SK-N-SH (cell line): Measurements from ENCODE around the gene RGS6. TPM values are rescaled to one million over a fixed set of nuclear protein-coding genes. Genes with fewer than 3 reads are reported as not detected.

ENCODE experiments used
- CTCF ChIA-PET: fragments of 300-600, 350-600 bp; formaldehyde crosslinking; extraction: SDS; loops from one replicate; lab custom pipeline; 2021; lab: Yijun Ruan, JAX
- POLR2A ChIA-PET: fragments of 350-600 bp; sonication (Branson Sonifier 250); formaldehyde crosslinking; extraction: SDS; loops from one replicate; lab custom pipeline; 2020; ENCODE audit warnings: antibody characterized with exemption, inconsistent platforms; lab: Yijun Ruan, JAX
- DNase-seq: peaks from one replicate; pipeline ENCODE4 v3.0.0; 2012
- H2AFZ ChIP-seq: fragments of 200-600 bp; sonication (generic); 2 replicates; pipeline ENCODE4 v1.8.1; 2016; ENCODE audit warnings: antibody characterized with exemption, mild to moderate bottlenecking, low read depth
- H3F3A ChIP-seq: fragments of 200-600 bp; sonication (generic); replicated peaks from 2 replicates; pipeline ENCODE3; 2016; ENCODE audit warnings: antibody characterized with exemption, mild to moderate bottlenecking; ENCODE audit not compliant: insufficient read depth
- H3K27ac ChIP-seq, 2 experiments: fragments of 200-500 bp in 1 of 2; fragments of 200-600 bp in 1 of 2; sonication (Bioruptor generic) in 1 of 2; sonication (generic), shearing (Covaris generic) in 1 of 2; 2 replicates each; pipeline versions ENCODE4 v1.5.1 to v1.6.1; 2014 to 2016; ENCODE audit warnings: low read depth in 2 of 2, inconsistent platforms in 1 of 2, low read length in 1 of 2, mild to moderate bottlenecking in 1 of 2, mixed read lengths in 1 of 2
- H3K27me3 ChIP-seq: fragments of 200-600 bp; sonication (generic), shearing (Covaris generic); 2 replicates; pipeline ENCODE4 v1.6.1; 2016; ENCODE audit warnings: mixed run types; ENCODE audit not compliant: insufficient read depth
- H3K36me3 ChIP-seq, 2 experiments: fragments of 200-500 bp in 1 of 2; fragments of 200-600 bp in 1 of 2; sonication (Bioruptor generic) in 1 of 2; sonication (generic) in 1 of 2; replicated peaks in 1 of 2; 2 replicates each; pipeline versions ENCODE3 to v1.5.1; 2014 to 2016; ENCODE audit warnings: low read length in 1 of 2, mild to moderate bottlenecking in 1 of 2; ENCODE audit not compliant: insufficient read depth in 2 of 2, control insufficient read depth in 1 of 2
- H3K4me1 ChIP-seq, 2 experiments: fragments of 200-500 bp in 1 of 2; fragments of 200-600 bp in 1 of 2; sonication (Bioruptor generic) in 1 of 2; sonication (generic), shearing (Covaris generic) in 1 of 2; 2 replicates each; pipeline versions ENCODE4 v1.5.1 to v1.6.1; 2014 to 2016; ENCODE audit warnings: low read depth in 1 of 2, low read length in 1 of 2, mixed run types in 1 of 2; ENCODE audit not compliant: insufficient read depth in 2 of 2, control insufficient read depth in 1 of 2
- H3K4me2 ChIP-seq: fragments of 200-600 bp; sonication (generic), shearing (Covaris generic); 2 replicates; pipeline ENCODE4 v1.6.1; 2017; ENCODE audit warnings: mixed run types
- H3K4me3 ChIP-seq, 2 experiments: fragments of 200-500 bp in 1 of 2; fragments of 200-600 bp in 1 of 2; sonication (Bioruptor generic) in 1 of 2; sonication (generic), shearing (Covaris generic) in 1 of 2; 2 replicates each; pipeline versions ENCODE4 v1.5.1 to v1.8.1; 2014 to 2016; ENCODE audit warnings: low read depth in 2 of 2, inconsistent platforms in 1 of 2, low read length in 1 of 2, mild to moderate bottlenecking in 1 of 2, mixed read lengths in 1 of 2, moderate library complexity in 1 of 2
- H3K79me2 ChIP-seq: fragments of 200-600 bp; sonication (generic); 2 replicates; pipeline ENCODE4 v1.8.1; 2017; ENCODE audit warnings: mild to moderate bottlenecking; ENCODE audit not compliant: insufficient read depth
- H3K9ac ChIP-seq: fragments of 200-600 bp; sonication (generic); 2 replicates; pipeline ENCODE4 v1.6.1; 2017; ENCODE audit warnings: mixed run types
- H3K9me2 ChIP-seq: fragments of 200-600 bp; sonication (generic); 2 replicates; pipeline ENCODE4 v1.6.1; 2017; ENCODE audit warnings: mixed run types
- H3K9me3 ChIP-seq: fragments of 200-600 bp; sonication (generic); 2 replicates; pipeline ENCODE4 v1.6.1; 2017; ENCODE audit warnings: mixed run types, mild to moderate bottlenecking, moderate library complexity
- H4K20me1 ChIP-seq: fragments of 200-600 bp; sonication (generic); 2 replicates; pipeline ENCODE4 v1.6.1; 2017; ENCODE audit warnings: mild to moderate bottlenecking, mixed run types; ENCODE audit not compliant: insufficient read depth
- CTCF ChIP-seq: fragments of 200-600 bp; sonication (generic); IDR thresholded peaks from 2 replicates; pipeline ENCODE4 v1.6.1; 2017; ENCODE audit warnings: antibody characterized with exemption, mild to moderate bottlenecking, moderate library complexity
- EP300 ChIP-seq, 2 experiments: IDR thresholded peaks; 2 replicates each; pipeline versions ENCODE4 v1.4.0 to v1.6.1; 2012; ENCODE audit warnings: borderline replicate concordance in 1 of 2, low read depth in 1 of 2, low read length in 1 of 2
- EZH2phosphoT487 ChIP-seq: fragments of 200-600 bp; sonication (generic); IDR thresholded peaks from 2 replicates; pipeline ENCODE4 v1.6.1; 2017; ENCODE audit warnings: low read depth, mixed run types, mild to moderate bottlenecking, antibody characterized with exemption, moderate library complexity, borderline replicate concordance
- FOSL2 ChIP-seq: IDR thresholded peaks from 2 replicates; pipeline ENCODE4 v1.4.0; 2012; ENCODE audit warnings: low read depth, mild to moderate bottlenecking, moderate library complexity, borderline replicate concordance
- FOXJ3 ChIP-seq: sonication (generic); formaldehyde crosslinking; IDR thresholded peaks from 2 replicates; pipeline ENCODE4 v1.5.1; 2020; ENCODE audit warnings: mild to moderate bottlenecking, missing genetic modification reagents
- FOXM1 ChIP-seq: IDR thresholded peaks from 2 replicates; pipeline ENCODE4 v1.4.0; 2012; ENCODE audit warnings: low read depth, mild to moderate bottlenecking
- GABPA ChIP-seq: IDR thresholded peaks from 2 replicates; pipeline ENCODE4 v1.4.0; 2012; ENCODE audit warnings: low read depth, mild to moderate bottlenecking
- GATA2 ChIP-seq: sonication (generic); formaldehyde crosslinking; IDR thresholded peaks from 2 replicates; pipeline ENCODE4 v1.5.0; 2020; ENCODE audit warnings: mild to moderate bottlenecking, missing genetic modification reagents
- MXI1 ChIP-seq: IDR thresholded peaks from 2 replicates; pipeline ENCODE4 v1.6.1; 2012; ENCODE audit warnings: mild to moderate bottlenecking, low read depth, low read length, improper control_type of control experiment
- NRF1 ChIP-seq: IDR thresholded peaks from 2 replicates; pipeline ENCODE4 v1.6.1; 2012; ENCODE audit warnings: low read depth, mild to moderate bottlenecking, low read length
- PBX3 ChIP-seq: IDR thresholded peaks from 2 replicates; pipeline ENCODE4; 2012
- REST ChIP-seq: IDR thresholded peaks from 2 replicates; pipeline ENCODE4 v1.6.1; 2012; ENCODE audit warnings: mild to moderate bottlenecking, low read depth, low read length, moderate library complexity
- RFX5 ChIP-seq: IDR thresholded peaks from 2 replicates; pipeline ENCODE4 v1.6.1; 2012; ENCODE audit warnings: mild to moderate bottlenecking, improper control_type of control experiment, low read length
- RXRA ChIP-seq: IDR thresholded peaks from 2 replicates; pipeline ENCODE4 v1.4.0; 2012; ENCODE audit warnings: low read depth, mild to moderate bottlenecking, borderline replicate concordance
- TAF1 ChIP-seq: IDR thresholded peaks from 2 replicates; pipeline ENCODE4 v1.6.1; 2012; ENCODE audit warnings: low read depth, mild to moderate bottlenecking, low read length, moderate library complexity, borderline replicate concordance
- TCF12 ChIP-seq: IDR thresholded peaks from 2 replicates; pipeline ENCODE4 v1.4.0; 2012
- USF2 ChIP-seq: fragments of 150-350 bp; IDR thresholded peaks from 2 replicates; pipeline ENCODE4 v1.6.1; 2017; ENCODE audit warnings: antibody characterized with exemption, low read length, low read depth, borderline replicate concordance
- YY1 ChIP-seq: IDR thresholded peaks from 2 replicates; pipeline ENCODE4 v1.4.0; 2012; ENCODE audit warnings: low read depth, mild to moderate bottlenecking
- ZBTB33 ChIP-seq: IDR thresholded peaks from 2 replicates; pipeline ENCODE4 v1.4.0; 2012; ENCODE audit warnings: low read depth, borderline replicate concordance
- whole genome bisulfite sequencing: methylation state at CpG from one replicate; pipeline ENCODE4 v1.1.6; 2017; ENCODE audit warnings: low lambda C conversion rate; 5-methylcytosine and 5-hydroxymethylcytosine counted together
- polyA plus RNA-seq, 3 experiments: library from polyadenylated mRNA; depleted of rRNA; stranded (reverse); fragments of >200 nt; gene quantifications; 2 replicates each; pipeline ENCODE4 v1.2.3, GENCODE V29; 2012

RGS6 gene
- polyA plus RNA-seq, 1 of the 3 experiments (the other 2 are of a cell fraction): not detected

GRCh38 chr14:72141084-72141483 is 208.9 kb downstream of the RGS6 start:
- no peak for TF ChIP-seq TCF12
- TF ChIP-seq EP300 (IDR thresholded peaks at IDR 0.05; ENCODE audit: borderline replicate concordance in 1 of 2, low read depth in 1 of 2, low read length in 1 of 2): no peak
- TF ChIP-seq YY1: no peak
- TF ChIP-seq RXRA: no peak
- no peak for TF ChIP-seq TAF1
- no peak for TF ChIP-seq FOXM1
- no peak for TF ChIP-seq GABPA
- TF ChIP-seq GATA2 (CRISPR knock-in tag): no peak
- no peak for TF ChIP-seq USF2
- TF ChIP-seq RFX5: no peak
- Histone ChIP-seq H3K9me3 (no peaks in the 10 kb centered on the region), H3K4me3 (no peak overlapping the region), H3F3A (no peaks in the 10 kb centered on the region), H3K27me3 (no peaks in the 10 kb centered on the region), H3K9me2 (no peaks in the 10 kb centered on the region), H3K4me2 (no peak overlapping the region), H3K4me1 (no peaks in the 10 kb centered on the region), H3K27ac (no peak overlapping the region), H4K20me1 (no peaks in the 10 kb centered on the region), H2AFZ (no peak overlapping the region), H3K36me3 (no peaks in the 10 kb centered on the region), H3K9ac (no peak overlapping the region), H3K79me2 (no peaks in the 10 kb centered on the region)
- WGBS: 0% methylated on average over 2 of the region's 2 CpGs
- CTCF ChIA-PET: no interaction called here
- DNase-seq: no peak
- POLR2A ChIA-PET: no interaction called here

GRCh38 chr14:72142328-72142727 is 210.1 kb downstream of the RGS6 start:
- no peaks in the 10 kb centered on the region for H3K27me3 ChIP-seq
- POLR2A ChIA-PET: no interaction called here
- H3K9ac ChIP-seq: no peak overlapping the region
- no peaks in the 10 kb centered on the region for H4K20me1 ChIP-seq
- H3K9me3 ChIP-seq: no peaks in the 10 kb centered on the region
- no peaks in the 10 kb centered on the region for H3K79me2 ChIP-seq
- WGBS: 4% methylated on average over 2 of the region's 2 CpGs
- H3K27ac ChIP-seq: no peak overlapping the region
- no peaks in the 10 kb centered on the region for H3K4me1 ChIP-seq
- H3K4me3 ChIP-seq: no peak overlapping the region
- no peaks in the 10 kb centered on the region for H3K36me3 ChIP-seq
- no peak for TF ChIP-seq GATA2 (CRISPR knock-in tag)
- no peak for TF ChIP-seq FOSL2
- TF ChIP-seq YY1: no peak
- no peak for TF ChIP-seq NRF1
- TF ChIP-seq TCF12: no peak
- TF ChIP-seq MXI1: no peak
- TF ChIP-seq REST: no peak
- TF ChIP-seq CTCF: no peak
- no peak for TF ChIP-seq ZBTB33
- TF ChIP-seq FOXJ3 (CRISPR knock-in tag): no peak
- TF ChIP-seq EZH2phosphoT487: no peak
- no peak for TF ChIP-seq PBX3
- H3K4me2 ChIP-seq: no peak overlapping the region
- H3F3A ChIP-seq: no peaks in the 10 kb centered on the region
- no peak for DNase-seq
- no peak overlapping the region for H2AFZ ChIP-seq
- H3K9me2 ChIP-seq: no peaks in the 10 kb centered on the region
- CTCF ChIA-PET: no interaction called here
